ENCODE data around the gene PLA2G2C.

The PLA2G2C gene

GRCh38 chr1:20183616-20184271, 2.6 kb downstream of the PLA2G2C start:
- no peak for DNase-seq (ENCODE audit: low read depth in 2 of 2)

DNA sequence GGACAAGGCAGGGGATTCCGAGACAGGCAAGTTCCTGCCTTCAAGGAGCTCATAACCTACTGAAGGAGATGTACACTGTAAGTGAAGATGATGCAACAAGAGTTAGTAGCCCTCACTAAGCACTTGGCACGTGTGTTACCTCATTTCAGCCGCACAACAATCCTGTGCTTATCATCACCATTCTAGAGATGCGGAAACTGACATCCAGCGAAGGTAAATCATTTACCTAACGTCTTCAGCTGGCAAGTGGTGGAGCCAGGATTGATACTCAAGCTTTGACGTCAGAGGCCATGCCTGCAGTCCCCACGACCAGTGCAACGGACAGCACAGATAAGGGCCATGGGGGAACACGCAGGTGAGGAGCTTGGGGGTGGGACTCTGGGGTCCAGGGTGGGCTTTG, 3.3 kb downstream of the PLA2G2C start:
- no peak for DNase-seq (ENCODE audit: low read depth in 2 of 2)

DNA sequence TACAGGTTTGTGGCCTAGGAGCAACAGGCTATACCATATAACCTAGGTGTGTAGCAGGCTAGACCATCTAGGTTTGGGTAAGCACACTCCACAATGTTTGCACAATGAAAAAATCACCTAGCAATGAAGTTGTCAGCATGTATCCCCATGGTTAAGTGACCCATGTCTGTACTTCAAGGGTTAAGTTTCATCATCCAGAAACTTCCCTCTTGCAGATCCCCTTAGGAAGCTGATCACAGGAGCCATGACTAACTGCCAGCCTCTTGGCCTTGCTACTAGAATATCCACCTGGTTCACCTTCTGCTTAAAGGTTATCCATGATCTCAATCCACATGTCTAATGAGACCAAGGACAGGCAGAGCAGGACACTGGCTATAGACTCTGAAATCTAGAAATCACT, 3.9 kb downstream of the PLA2G2C start:
- DNase-seq (ENCODE audit: low read depth in 2 of 2) = no peak

DNA sequence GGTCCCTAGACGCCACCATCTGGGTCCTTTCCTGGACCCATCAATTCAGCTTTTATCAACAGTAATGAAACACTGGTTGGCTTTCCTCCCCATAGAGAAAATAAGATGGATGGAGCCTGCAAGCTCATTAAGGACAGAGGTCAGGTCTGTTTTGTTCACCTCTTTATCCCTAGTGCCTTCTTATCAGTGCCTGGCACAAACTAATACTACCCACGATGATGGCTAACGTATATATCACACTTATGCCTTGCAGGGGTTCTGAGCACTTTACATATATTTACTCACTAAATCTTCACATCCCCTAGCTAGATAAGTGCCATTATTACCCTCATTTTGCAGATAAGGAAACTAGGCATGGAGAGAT, 5.5 kb downstream of the PLA2G2C start:
- DNase-seq (ENCODE audit: low read depth in 2 of 2) = no peak

DNA sequence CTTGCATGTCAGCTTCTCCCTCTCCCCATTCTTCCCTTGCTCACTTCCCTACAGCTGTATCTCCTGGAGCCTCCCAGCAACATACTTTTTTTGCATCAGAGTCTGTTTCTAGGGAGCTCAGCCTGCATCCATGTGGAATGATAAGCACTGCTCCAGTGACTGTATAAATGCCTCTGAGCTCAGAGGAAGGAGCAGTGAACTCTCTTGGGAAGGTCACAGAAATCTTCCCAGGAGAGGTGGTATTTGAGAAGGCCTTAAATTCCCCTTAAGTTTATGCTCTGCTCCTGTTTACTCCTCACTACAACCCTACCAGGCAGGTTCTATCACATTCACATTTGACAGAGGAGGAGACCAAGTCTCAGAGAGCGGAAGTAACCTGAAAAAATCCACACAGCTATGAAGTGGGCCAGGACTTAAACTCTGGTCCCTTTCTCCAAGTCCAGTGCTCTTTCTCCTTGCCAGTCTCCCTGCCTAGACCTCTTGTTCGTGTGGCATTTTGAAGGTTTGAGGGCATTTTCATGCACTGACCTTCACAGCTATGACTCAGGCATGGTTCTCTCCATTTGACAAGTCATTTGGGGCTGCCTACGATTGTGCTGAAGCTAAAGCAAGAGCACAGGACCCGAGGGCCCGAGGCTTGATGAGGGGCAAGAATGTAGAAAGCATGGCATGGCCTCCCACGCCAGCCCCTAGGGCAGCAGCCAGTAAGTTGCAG, 6.0 kb downstream of the PLA2G2C start:
- DNase-seq (ENCODE audit: low read depth in 2 of 2) = no peak

DNA sequence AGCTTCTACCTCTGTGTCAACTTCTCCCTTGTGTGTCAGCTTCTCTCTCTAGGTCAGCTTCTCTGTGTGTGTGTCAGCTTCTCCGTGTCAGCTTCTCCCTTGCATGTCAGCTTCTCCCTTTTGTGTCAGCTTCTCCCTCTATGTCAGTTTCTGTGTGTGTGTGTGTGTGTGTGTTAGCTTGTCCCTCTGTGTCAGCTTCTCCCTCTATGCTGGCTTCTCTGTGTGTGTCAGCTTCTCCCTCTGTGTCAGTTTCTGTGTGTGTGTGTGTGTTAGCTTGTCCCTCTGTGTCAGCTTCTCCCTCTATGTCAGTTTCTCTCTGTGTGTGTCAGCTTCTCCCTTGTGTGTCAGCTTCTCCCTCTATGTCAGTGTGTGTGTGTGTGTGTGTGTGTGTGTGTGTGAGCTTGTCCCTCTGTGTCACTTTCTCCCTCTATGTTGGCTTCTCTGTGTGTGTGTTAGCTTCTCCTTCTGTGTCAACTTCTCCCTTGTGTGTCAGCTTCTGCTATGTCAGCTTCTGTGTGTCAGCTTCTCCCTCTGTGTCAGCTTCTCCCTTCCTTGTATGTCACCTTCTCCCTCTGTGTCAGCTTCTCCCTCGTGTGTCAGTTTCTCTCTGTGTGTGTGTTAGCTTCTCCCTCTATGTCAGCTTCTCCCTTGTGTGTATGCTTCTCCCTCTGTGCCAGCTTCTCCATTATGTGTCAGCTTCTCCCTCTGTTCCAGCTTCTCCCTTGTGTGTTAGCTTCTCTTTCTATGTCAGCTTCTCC, 6.8 kb downstream of the PLA2G2C start:
- no peak for DNase-seq (ENCODE audit: low read depth in 2 of 2)

DNA sequence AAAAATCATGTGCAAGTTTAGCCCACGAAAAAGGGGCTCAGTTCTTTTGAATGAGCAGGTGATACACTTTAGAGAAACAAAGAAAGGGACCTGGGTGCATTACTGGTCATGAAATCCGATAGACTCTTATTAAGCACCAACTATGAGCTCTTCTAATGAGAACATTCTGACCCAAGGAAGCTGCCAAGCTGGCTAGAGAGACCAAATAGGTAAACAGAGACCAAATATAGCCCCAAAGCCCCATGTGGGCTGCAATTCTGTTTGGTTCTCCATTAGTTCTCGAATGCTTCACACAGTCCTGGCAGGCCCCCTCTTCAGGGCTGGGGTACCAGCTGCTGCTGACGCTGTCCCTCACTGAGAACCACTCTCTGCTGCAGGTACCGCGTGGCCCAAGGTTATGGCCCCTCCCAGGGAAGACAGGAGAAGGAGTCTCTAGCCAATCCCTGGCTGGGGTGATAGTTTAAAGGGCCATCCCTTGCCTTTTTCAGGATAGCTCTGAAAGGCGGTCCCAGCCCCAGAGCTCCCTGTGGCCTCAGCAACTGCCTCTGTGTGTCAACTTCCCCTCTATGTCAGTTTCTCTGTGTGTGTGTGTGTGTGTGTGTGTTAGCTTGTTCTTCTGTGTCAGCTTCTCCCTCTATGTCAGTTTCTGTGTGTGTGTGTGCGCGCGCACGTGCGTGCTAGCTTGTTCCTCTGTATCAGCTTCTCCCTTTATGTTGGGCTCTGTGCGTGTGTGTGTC, 7.5 kb downstream of the PLA2G2C start:
- no peak for DNase-seq (ENCODE audit: low read depth in 2 of 2)

DNA sequence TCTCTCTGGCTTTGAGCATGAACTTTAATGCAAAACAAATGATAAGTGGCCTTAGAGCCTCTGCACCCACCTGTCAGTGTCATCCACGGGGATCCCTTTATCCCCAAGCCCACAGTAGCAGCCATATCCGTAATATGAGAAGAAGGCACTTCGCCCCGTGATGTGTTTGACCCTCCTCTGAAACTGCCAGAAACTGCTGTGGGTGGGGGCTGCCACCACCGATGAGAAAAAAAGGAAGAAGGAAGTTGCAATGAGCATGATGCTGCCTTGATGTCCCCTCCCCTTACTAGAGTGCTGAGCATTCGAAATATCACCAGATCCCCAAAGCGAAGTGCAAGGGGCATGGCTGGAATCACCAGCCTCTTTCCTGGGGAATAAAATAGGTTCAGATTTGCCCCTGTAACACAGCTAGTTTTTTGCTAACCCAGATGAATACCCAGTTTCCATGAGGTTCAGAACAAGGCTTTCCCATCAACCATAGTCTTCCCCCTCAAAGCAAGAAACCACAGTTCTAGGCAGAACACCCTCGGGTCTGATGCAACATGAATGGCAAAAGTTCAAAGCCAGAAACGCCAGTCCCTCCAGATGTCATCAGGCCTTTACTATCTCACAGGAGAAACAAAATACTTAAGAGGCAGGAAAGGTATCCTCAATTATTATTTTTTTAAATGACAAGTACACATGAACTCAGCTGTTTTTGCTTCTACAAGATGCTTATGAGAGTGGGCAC, 11.2 kb downstream of the PLA2G2C start:
- DNase-seq (ENCODE audit: low read depth in 2 of 2) = no peak

DNA sequence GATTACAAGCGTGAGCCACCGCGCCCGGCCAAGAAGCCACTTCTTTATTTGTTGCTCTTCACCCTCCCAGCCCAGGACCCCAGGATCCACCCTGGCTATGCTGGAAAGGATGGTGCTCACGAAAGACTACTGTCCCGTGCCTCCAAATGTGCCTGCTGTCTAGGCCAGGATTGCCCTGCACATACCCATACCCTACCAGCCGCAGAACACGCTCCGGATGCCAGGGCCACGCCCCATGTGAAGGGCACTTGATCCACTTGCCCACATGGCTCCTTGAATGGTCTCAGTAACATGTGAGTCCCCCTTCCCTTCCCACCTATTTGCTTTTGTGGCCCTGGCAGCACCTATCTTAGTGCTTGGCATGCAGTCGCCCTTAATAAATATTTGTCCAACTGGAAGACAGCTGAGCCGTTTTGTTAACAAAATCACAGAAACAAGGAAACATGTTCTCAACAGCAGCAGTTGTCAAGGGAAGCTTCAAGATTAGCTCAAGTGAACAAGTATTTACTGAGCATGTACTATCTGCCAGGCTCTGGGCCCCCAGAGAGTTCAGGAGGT, 14.2 kb downstream of the PLA2G2C start:
- DNase-seq (ENCODE audit: low read depth in 2 of 2) = no peak

DNA sequence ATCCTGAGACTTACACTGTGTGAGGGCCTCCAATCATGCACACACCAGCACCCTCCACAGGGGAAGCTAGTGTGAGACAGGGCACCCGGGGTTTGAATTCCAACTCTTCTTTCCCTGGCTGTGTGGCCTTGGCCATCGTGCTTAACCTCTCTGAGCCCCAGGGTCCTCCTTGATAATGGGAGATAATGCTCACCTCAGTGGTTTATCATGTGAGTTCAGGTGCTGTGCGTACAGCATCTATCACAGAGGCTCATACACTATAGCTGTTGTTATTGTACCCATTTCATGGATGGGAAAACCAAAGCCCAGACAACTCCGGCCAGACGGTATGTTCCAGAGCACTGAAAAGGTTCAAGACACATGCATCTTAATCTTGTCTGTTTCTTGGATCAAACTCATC, 16.4 kb downstream of the PLA2G2C start:
- DNase-seq (ENCODE audit: low read depth in 2 of 2) = no peak

DNA sequence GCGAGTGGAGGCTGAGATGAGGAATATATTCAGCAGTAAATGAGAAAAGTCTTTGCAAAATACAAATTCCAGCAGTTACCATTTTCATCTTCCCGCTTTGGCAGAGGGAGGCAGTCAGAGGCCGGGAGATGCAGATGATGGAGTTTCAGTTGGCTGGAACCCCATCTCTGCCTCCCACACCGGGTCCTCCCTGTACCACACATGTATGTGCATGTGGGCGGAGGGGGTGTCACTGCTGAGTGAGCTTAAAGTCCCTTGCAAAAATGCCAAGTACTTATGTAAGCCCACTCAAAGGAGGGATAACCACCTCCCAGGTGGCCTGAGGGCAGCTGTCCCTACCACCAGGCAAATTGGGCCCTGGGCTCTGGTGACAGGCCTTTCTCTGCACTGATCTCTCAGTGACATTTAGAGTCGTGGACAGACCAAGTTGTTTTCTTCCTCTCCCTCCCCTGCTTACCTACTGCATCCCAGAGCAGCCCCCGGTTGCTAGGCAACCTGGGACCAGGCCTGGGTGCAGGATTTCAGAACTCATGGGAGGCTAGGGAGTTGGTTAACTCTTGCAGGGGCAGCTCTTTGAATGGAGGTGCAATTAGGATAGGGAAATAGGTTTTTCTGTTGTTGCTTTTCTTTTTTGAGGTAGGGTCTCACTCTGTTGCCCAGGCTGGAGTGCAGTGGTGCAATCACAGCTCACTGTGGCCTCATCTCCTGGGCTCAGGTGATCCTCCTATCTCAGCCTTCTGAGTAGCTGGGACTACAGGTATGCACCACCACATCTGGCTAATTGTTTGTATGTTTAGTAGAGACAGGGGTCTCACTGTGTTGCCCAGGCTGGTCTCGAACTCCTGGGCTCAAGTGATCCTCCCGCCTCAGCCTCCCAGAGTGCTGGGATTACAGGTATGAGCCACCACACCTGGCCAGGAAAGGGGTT, 17.5 kb downstream of the PLA2G2C start:
- DNase-seq (ENCODE audit: low read depth in 2 of 2) = no peak

GRCh38 chr1:20167126-20167525, 19.2 kb downstream of the PLA2G2C start:
- no peak for DNase-seq (ENCODE audit: low read depth in 2 of 2)

GRCh38 chr1:20166051-20166450, 20.3 kb downstream of the PLA2G2C start:
- DNase-seq (ENCODE audit: low read depth in 2 of 2) = no peak

DNA sequence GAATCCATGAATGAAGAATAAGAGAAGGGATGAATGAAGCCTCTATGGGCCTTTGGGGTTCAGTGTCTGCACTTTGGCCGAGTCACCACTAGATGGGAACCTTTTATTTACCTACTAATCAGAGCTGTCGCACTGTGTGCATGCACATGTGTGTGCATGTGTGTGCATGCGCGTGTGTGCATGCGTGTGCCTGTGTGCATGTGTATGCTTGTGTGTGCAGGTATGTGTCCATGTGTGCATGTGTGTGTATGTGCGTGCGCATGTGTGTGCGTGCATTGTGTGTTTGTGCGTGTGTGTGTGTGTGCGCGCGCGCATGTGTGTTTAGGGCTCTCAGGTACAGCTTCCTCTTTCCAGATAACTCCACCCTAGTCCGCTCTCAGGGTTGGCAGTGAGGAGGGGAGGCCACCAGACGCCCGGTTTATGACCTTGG, 20.8 kb downstream of the PLA2G2C start:
- no peak for DNase-seq (ENCODE audit: low read depth in 2 of 2)

GRCh38 chr1:20164694-20165202, 21.6 kb downstream of the PLA2G2C start:
- no peak for DNase-seq (ENCODE audit: low read depth in 2 of 2)

DNA sequence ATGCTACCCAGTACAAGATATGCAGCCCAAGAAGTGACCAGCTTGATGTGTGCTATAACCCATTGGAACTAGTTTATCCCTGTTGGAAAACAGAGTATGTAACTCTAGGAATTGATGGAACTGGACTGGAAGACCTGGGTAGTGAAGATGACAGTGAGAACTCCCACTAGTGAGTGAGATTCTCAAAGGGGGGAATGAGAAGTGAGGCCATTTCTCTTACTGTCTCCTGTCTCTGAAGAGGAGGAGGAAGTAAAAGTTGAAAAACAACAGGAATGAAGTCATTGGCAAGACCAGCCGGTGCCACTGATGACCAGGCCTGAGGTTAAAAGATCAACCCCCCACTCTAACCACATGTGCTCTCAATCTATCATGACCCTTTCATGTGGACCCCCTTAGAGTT, 26.3 kb downstream of the PLA2G2C start:
- no peak for DNase-seq (ENCODE audit: low read depth in 2 of 2)

GRCh38 chr1:20158358-20159070, 27.8 kb downstream of the PLA2G2C start:
- no peak for DNase-seq (ENCODE audit: low read depth in 2 of 2)

GRCh38 chr1:20154301-20154831, 32.0 kb downstream of the PLA2G2C start:
- no peak for DNase-seq (ENCODE audit: low read depth in 2 of 2)

GRCh38 chr1:20153000-20153418, 33.3 kb downstream of the PLA2G2C start:
- DNase-seq (ENCODE audit: low read depth in 2 of 2) = no peak

Data from stimulated activated CD4-positive, alpha-beta T cell treated with anti-CD3 and anti-CD28 coated beads, Interleukin-1b, Interleukin-23, amount 100 ng/mL, for 1 hour (primary cell).